ENCODE data around the gene SPTBN4. TPM values are rescaled to one million over a fixed set of nuclear protein-coding genes. Genes with fewer than 3 reads are reported as not detected.
"Not testable (repeated sequence)": the region's sequence is repeated elsewhere in the genome, so short reads cannot be mapped to it uniquely, and the experiment has no call there.

Gene SPTBN4
- total RNA-seq, 1 donor, result 0.72 TPM

DNA sequence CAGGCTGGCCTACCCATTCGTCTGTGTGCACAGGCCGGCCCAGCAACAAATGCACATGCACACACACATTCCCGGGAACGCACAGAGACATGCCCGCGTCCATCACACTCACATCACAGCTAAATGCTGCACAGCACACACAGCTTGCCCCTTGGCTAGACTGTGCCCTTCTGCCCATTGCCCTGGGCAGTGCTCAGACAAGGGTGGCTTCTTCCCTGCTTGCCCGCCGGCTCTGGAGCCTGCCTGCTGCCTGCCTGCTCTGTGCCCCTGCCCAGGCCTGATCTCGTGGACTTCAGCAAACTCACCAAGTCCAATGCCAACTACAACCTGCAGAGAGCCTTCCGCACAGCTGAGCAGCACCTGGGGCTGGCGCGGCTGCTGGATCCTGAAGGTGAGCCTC, 30.4 kb downstream of the SPTBN4 start:
- no peak overlapping the region for H2AFZ ChIP-seq (ENCODE audit: low read length)
- DNase-seq (ENCODE audit: insufficient read length, low spot score, missing footprints), result no peak
- no peaks in the 10 kb centered on the region for H3K9me3 ChIP-seq (ENCODE audit: low read depth, low read length)
- H3K27me3 ChIP-seq (ENCODE audit: insufficient read depth, low read length), result peaks cover 5% of the 10 kb centered on the region
- no peak overlapping the region for H3K27ac ChIP-seq (ENCODE audit: low read depth, low read length)
- no peaks in the 10 kb centered on the region for H3K36me3 ChIP-seq (ENCODE audit: insufficient read depth, low read length)
- TF ChIP-seq, protein P1, sequence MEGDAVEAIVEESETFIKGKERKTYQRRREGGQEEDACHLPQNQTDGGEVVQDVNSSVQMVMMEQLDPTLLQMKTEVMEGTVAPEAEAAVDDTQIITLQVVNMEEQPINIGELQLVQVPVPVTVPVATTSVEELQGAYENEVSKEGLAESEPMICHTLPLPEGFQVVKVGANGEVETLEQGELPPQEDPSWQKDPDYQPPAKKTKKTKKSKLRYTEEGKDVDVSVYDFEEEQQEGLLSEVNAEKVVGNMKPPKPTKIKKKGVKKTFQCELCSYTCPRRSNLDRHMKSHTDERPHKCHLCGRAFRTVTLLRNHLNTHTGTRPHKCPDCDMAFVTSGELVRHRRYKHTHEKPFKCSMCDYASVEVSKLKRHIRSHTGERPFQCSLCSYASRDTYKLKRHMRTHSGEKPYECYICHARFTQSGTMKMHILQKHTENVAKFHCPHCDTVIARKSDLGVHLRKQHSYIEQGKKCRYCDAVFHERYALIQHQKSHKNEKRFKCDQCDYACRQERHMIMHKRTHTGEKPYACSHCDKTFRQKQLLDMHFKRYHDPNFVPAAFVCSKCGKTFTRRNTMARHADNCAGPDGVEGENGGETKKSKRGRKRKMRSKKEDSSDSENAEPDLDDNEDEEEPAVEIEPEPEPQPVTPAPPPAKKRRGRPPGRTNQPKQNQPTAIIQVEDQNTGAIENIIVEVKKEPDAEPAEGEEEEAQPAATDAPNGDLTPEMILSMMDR (IDR thresholded peaks at IDR 0.05; ENCODE audit: extremely low read depth, low read depth, low read length), result no peak
- H4K20me1 ChIP-seq (ENCODE audit: insufficient read depth, low read length), result no peaks in the 10 kb centered on the region
- no peaks in the 10 kb centered on the region for H3K4me1 ChIP-seq (ENCODE audit: insufficient read depth, low read length)
- no peak overlapping the region for H3K4me2 ChIP-seq (ENCODE audit: insufficient read depth, low read length)
- H3K79me2 ChIP-seq (ENCODE audit: insufficient read depth, low read length), result no peaks in the 10 kb centered on the region
- H3K4me3 ChIP-seq (ENCODE audit: insufficient read depth, low read length), result no peak overlapping the region

DNA sequence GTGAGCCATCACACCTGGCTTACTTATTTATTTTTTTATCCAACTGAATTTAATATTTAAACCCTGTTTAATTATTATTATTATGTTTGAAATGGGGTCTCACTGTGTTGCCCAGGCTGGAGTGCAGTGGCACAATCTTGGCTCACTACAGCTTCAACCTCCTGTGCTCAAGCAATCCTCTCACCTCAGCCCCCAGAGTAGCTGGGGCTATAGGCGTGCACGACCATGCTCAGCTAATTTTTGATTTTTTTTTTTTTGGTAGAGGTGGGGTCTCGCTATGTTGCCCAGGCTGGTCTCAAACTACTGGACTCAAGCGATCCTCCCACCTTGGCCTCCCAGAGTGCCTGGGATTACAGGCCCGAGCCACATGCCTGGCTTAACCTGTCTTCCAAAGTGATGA, 32.5 kb downstream of the SPTBN4 start:
- TF ChIP-seq, protein P1 (IDR thresholded peaks at IDR 0.05; ENCODE audit: extremely low read depth, low read depth, low read length), result no peak
- H3K79me2 ChIP-seq (ENCODE audit: insufficient read depth, low read length), result no peaks in the 10 kb centered on the region
- H3K4me1 ChIP-seq (ENCODE audit: insufficient read depth, low read length), result no peaks in the 10 kb centered on the region
- H3K27me3 ChIP-seq (ENCODE audit: insufficient read depth, low read length), result no peaks in the 10 kb centered on the region
- H3K4me2 ChIP-seq (ENCODE audit: insufficient read depth, low read length), result no peak overlapping the region
- H4K20me1 ChIP-seq (ENCODE audit: insufficient read depth, low read length), result no peaks in the 10 kb centered on the region
- no peak overlapping the region for H3K27ac ChIP-seq (ENCODE audit: low read depth, low read length)
- H3K9me3 ChIP-seq (ENCODE audit: low read depth, low read length), result no peaks in the 10 kb centered on the region
- H3K4me3 ChIP-seq (ENCODE audit: insufficient read depth, low read length), result no peak overlapping the region
- no peak for DNase-seq (ENCODE audit: insufficient read length, low spot score, missing footprints)
- no peak overlapping the region for H2AFZ ChIP-seq (ENCODE audit: low read length)
- no peaks in the 10 kb centered on the region for H3K36me3 ChIP-seq (ENCODE audit: insufficient read depth, low read length)

DNA sequence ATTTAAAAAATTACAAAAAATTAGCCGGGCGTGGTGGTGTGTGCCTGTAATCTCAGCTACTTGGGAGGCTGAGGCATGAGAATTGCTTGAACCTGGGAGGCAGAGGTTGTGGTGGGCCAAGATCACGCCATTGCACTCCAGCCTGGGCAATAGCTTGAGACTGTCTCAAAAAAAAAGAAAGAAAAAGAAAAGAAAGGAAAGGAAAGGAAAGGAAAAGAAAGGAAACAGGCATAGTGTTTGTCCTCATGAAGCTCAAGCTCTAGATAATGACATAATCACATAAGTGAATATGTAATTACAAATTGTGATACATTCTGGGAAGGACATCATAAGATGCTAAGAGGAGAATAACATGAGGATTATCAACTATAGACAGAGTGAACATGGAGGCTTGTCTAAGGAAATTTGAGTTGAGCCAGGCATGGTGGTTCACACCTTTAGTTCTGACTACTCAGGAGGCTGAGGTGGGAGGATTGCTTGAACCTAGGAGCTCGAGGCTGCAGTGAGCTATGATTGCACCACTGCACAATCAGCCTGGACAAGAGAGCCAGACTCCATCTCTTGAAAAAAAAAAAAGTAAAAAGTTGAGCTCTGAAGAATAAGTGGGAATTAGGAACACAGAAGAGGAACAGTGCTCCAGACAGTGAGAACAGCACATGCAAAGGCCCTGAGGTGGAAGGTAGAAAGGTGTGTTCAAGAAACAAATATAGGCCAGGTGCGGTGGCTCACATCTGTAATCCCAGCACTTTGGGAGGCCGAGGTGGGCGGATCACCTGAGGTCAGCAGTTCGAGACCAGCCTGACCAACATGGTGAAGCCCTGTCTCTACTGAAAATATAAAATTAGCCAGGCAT, 34.1 kb downstream of the SPTBN4 start:
- not testable (repeated sequence) for H2AFZ ChIP-seq (ENCODE audit: low read length); H3K9me3 ChIP-seq (ENCODE audit: low read depth, low read length); H3K4me3 ChIP-seq (ENCODE audit: insufficient read depth, low read length); DNase-seq (ENCODE audit: insufficient read length, low spot score, missing footprints); H3K79me2 ChIP-seq (ENCODE audit: insufficient read depth, low read length); H3K27ac ChIP-seq (ENCODE audit: low read depth, low read length); H3K27me3 ChIP-seq (ENCODE audit: insufficient read depth, low read length); H3K4me1 ChIP-seq (ENCODE audit: insufficient read depth, low read length); H3K4me2 ChIP-seq (ENCODE audit: insufficient read depth, low read length); H3K36me3 ChIP-seq (ENCODE audit: insufficient read depth, low read length); H4K20me1 ChIP-seq (ENCODE audit: insufficient read depth, low read length)

DNA sequence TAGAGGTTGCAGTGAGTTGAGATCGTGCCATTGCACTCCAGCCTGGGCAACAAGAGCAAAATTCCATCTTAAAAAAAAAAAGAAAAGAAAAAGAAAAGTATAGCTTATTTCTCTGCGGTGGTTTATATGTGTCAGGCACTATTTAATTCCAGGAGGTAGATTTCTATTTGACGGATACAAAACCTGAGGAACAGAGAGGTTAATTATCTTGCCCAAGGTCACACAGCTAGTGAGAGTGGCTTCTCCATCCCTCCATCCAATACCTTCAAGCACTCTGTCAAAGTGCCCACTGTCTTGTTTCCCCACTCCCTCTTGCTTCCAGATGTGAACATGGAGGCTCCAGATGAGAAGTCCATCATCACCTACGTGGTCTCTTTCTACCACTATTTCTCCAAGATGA, 34.8 kb downstream of the SPTBN4 start:
- H3K27ac ChIP-seq (ENCODE audit: low read depth, low read length), result no peak overlapping the region
- no peaks in the 10 kb centered on the region for H3K27me3 ChIP-seq (ENCODE audit: insufficient read depth, low read length)
- H3K79me2 ChIP-seq (ENCODE audit: insufficient read depth, low read length), result no peaks in the 10 kb centered on the region
- no peak overlapping the region for H2AFZ ChIP-seq (ENCODE audit: low read length)
- no peak overlapping the region for H3K4me3 ChIP-seq (ENCODE audit: insufficient read depth, low read length)
- no peaks in the 10 kb centered on the region for H3K4me1 ChIP-seq (ENCODE audit: insufficient read depth, low read length)
- no peak overlapping the region for H3K4me2 ChIP-seq (ENCODE audit: insufficient read depth, low read length)
- no peaks in the 10 kb centered on the region for H3K36me3 ChIP-seq (ENCODE audit: insufficient read depth, low read length)
- TF ChIP-seq, protein P1 (IDR thresholded peaks at IDR 0.05; ENCODE audit: extremely low read depth, low read depth, low read length), result no peak
- H3K9me3 ChIP-seq (ENCODE audit: low read depth, low read length), result no peaks in the 10 kb centered on the region
- DNase-seq (ENCODE audit: insufficient read length, low spot score, missing footprints), result no peak
- H4K20me1 ChIP-seq (ENCODE audit: insufficient read depth, low read length), result no peaks in the 10 kb centered on the region

All from osteoblast (primary cell).